ENCODE results near the gene TCEAL8.
A peak's percentile ranks its signal among the peaks of the same experiment; 100 is the strongest.

GRCh38 chrX:103214870-103215424, 40.0 kb downstream of the TCEAL8 start, which contains the start of gene BEX4:
- no peak for TF ChIP-seq NFIC (IDR thresholded peaks at IDR 0.05; ENCODE audit: low read depth, low read length)
- no peak for TF ChIP-seq EZH2 (IDR thresholded peaks at IDR 0.05; ENCODE audit: borderline replicate concordance, control insufficient read depth, low read depth, low read length)
- TF ChIP-seq GABPA (IDR thresholded peaks at IDR 0.05; ENCODE audit: low read depth) = no peak
- no peak for TF ChIP-seq HDAC2 (IDR thresholded peaks at IDR 0.05)
- no peak for TF ChIP-seq HDGF (IDR thresholded peaks at IDR 0.05)
- no peak for TF ChIP-seq ATF7 (IDR thresholded peaks at IDR 0.05; ENCODE audit: low read depth)
- TF ChIP-seq NR2C2 (IDR thresholded peaks at IDR 0.05; ENCODE audit: borderline replicate concordance, control insufficient read depth, insufficient read length, low read depth) = no peak
- no peak for TF ChIP-seq MTA3 (IDR thresholded peaks at IDR 0.05; ENCODE audit: borderline replicate concordance, low read length)
- no peak for TF ChIP-seq CTCF (IDR thresholded peaks at IDR 0.05 in 2 of 3, conservative IDR thresholded peaks at IDR 0.05 in 1 of 3; ENCODE audit: control insufficient read depth in 2 of 3, extremely low read depth in 1 of 3, insufficient read depth in 1 of 3, low read depth in 3 of 3, low read length in 3 of 3)
- TF ChIP-seq POLR2AphosphoS5 (IDR thresholded peaks at IDR 0.05; ENCODE audit: low read length) = peak; percentile 60; the same call in 1 of the 2 replicates
- TF ChIP-seq ETV6 (conservative IDR thresholded peaks at IDR 0.05 in 1 of 2, IDR thresholded peaks at IDR 0.05 in 1 of 2; ENCODE audit: borderline replicate concordance in 1 of 2, low read depth in 1 of 2) = no peak
- no peak for TF ChIP-seq ZBTB33 (IDR thresholded peaks at IDR 0.05)
- TF ChIP-seq FOXM1 (IDR thresholded peaks at IDR 0.05; ENCODE audit: low read depth, low read length) = no peak
- TF ChIP-seq CHD2 (IDR thresholded peaks at IDR 0.05; ENCODE audit: borderline replicate concordance, low read depth, low read length) = no peak

Data from GM12878 (cell line).